ENCODE measurements around the gene GADL1.

GADL1 gene

GRCh38 chr3:30811151-30811795 lies 83.2 kb downstream of the GADL1 start:
- no peak for DNase-seq (ENCODE audit: low read depth in 2 of 2)

- no peak for DNase-seq (ENCODE audit: low read depth in 2 of 2)
Measured at GRCh38 chr3:30810625-30811024, 83.8 kb downstream of the GADL1 start.

DNA sequence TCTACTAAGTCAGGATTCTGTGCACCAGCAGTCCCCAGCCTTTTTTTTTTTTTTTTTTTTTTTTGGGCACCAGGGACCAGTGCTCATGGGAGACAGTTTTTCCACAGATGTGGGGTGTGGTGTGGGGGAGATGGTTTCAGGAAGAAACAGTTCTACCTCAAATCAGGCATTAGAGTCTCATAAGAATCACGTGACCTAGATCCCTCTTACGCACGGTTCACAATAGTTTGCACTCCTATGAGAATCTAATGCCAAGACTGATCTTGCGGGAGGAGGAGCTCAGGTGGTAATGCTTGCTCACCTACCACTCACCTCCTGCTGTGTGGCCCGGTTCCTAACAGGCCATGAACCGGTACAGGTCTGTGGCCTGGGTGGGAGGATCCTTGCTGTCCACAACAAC lies 88.8 kb downstream of the GADL1 start:
- DNase-seq (ENCODE audit: low read depth in 2 of 2) = no peak

DNA sequence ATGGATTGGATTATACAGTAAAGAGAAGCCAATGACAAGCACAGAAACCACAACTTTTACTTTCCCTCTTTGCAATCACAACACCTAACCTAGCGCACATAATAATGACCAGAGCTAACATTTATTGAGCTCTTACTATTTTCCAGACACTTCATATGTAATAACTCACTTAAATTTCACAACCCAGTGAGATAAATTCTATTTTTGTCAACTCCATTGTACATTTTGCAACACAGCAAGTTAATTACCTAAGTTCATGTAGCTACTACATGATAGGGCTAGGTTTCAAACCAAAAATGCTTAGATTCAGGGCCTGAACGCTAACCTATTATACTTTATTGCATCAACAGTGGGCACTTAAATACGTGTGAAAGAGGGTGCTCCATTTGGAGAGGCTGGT lies 89.5 kb downstream of the GADL1 start:
- no peak for DNase-seq (ENCODE audit: low read depth in 2 of 2)

DNA sequence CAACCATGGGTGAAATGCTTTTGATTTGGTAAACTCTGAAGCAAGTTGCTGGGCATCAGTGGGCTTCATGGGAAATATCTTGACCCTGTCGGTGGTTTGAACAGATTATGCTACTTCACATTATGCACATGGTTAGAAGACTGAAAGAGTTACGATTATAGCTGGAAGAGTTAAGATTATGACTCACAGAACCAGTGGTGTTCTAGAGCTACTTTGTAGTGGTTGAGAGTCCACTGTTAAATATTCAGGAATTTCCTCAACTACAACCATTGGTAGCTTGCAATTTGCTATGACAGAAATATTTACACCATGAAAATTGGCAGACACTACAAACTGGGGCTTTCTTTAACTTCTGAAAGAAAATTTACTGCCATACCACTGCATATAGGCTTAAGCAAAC lies 99.3 kb downstream of the GADL1 start:
- no peak for DNase-seq (ENCODE audit: low read depth in 2 of 2)

DNA sequence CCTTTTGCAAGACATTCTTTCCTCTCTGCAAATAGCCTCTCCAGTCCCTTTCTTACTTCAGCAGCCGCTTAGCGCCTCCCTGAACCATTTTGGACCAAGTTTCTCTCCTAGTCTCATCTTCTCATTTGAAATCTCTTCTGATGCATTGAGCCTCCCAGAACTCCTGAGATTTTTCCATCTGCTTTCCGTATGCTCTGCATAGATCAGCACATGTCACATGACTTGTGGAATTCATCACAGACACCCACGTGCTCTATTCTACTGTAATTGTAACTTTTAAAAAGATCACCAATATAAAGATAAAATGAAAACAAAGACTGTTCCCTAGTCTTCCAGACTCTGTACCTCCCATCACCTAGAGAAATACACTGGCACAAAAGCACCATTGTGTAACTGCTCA lies 100.7 kb downstream of the GADL1 start:
- DNase-seq (ENCODE audit: low read depth in 2 of 2) = no peak

GRCh38 chr3:30790150-30790549 lies 104.3 kb downstream of the GADL1 start:
- DNase-seq (ENCODE audit: low read depth in 2 of 2) = no peak

DNA sequence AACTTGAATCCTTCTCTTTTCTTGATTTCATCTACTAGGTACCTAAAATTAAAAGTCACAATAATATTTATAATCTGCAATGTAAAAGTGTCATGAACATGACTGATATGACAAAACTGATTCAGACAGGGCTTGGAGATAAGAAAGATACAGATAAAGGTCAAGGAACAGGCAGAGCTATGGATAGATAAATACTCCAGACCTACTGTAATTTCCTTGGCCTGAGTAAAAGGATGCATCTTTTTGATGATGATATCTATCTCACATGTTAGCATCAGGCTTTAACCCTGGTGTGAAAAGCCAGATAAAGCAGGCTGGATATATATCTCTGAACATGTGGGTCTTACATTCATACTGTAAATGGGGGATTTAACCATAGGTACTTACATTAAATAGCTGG lies 108.1 kb downstream of the GADL1 start:
- DNase-seq (ENCODE audit: low read depth in 2 of 2) = no peak

GRCh38 chr3:30779686-30780287 lies 114.7 kb downstream of the GADL1 start:
- no peak for DNase-seq (ENCODE audit: low read depth in 2 of 2)

DNA sequence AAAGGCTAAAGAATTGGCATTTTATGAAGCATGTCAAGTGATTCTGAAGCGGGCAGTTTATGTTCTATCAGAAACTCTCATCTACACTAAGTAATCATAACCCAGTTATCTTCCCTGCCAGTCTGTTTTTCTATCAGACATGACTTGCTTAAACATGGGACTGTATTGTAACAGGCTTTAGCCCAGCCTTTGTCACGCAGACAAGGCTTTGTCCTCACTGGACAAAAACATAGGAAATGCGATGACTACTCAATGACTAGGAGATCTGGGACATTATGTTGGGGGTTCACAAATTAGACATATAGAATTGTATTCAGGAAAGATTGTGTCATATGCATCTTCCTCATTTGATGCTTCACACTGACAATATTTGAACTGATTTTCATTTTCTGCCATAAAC lies 115.5 kb downstream of the GADL1 start:
- DNase-seq (ENCODE audit: low read depth in 2 of 2) = no peak

DNA sequence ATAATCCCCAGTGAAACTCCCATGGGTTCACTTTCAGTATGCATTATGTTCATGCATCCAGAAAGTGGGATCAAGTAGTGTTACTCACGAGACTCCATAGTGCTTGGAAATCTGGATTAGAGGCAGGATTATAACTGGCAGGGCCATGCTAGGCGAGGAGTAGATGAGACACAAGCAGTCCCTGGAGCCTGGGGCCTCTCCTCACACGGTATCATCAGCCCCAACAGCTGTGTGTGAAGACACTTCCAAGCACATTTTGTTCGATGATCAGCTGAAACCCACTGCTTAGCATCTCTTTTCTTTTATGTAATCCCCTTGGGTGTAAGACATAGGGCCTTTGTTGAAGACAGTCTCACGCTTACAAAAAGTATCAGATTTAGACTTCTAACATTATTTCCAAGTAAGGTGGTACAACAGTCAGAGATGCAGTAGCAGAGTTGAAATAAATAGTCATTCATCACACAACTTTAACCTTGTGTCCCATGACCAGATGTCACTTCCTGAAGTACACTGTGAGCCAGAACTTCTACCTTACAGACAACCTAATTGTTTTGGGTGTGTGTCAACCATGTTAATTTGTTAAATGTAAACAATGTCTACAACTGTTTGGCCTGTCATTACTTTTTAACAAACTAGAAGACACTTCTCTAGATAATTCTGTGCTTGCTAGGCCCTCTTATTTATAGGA lies 116.9 kb downstream of the GADL1 start:
- no peak for DNase-seq (ENCODE audit: low read depth in 2 of 2)

- no peak for DNase-seq (ENCODE audit: low read depth in 2 of 2)
Measured at GRCh38 chr3:30776186-30776815, 118.2 kb downstream of the GADL1 start.

DNA sequence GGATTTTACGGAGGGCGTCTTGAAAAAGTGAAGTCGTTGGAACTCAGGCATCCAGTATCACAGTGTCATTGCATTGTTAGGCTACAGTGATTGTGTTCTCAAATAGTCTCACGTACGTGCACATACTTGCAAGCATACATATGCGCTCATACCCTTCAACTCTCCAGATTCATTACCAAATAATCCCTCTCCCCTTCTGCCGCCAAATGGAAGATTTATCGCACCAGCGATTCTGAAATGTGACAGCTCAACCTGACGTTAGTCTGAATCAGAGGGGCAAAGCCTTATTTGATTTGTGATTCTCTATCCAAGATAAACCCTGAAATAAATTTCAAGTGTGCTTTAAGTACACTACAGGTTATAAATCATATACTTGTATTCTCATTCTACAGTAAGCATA lies 119.4 kb downstream of the GADL1 start:
- DNase-seq (ENCODE audit: low read depth in 2 of 2) = no peak

- DNase-seq (ENCODE audit: low read depth in 2 of 2) = no peak
Measured at GRCh38 chr3:30774062-30774461, 120.4 kb downstream of the GADL1 start.

DNA sequence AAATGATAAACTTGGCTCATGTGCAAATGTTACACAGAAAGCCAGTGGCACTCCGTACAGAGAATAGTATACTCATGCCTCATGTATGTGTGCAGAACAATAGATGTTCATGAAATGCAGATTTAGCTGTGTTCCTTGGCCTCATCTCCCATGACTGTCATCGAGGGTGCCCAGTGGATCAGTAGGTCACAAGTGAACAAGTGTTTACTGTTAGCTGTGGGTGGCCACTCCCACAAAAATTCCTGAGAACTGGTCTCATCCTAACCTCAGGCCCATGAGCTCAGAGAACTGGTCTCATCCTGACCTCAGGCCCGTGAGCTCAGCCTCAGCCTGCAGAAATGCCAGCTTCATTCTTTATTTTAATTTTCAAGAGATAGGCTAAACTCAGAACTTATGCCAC lies 124.1 kb downstream of the GADL1 start:
- DNase-seq (ENCODE audit: low read depth in 2 of 2) = no peak

- peak; percentile 60 to 68 for DNase-seq (ENCODE audit: low read depth in 2 of 2)
Measured at GRCh38 chr3:30768703-30769550, 125.5 kb downstream of the GADL1 start.

DNA sequence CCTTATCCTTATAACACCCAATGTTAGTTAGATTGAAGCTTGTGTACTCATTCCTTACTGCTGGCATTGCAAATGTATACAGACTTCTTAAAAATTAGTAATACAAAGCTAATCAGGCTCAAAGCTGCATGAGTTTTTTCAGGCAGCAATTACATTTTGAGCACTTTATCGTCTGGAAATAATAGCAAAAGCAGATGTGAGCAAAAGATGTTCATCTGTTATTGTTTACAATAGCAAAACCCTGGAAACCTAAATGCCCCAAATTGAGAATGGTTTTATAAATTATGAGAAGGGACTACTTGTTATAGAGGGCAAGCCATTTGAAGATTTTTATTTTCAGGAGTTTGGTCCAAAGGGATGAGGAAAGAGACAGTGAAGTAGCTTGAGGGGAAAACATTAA lies 126.4 kb downstream of the GADL1 start:
- DNase-seq (ENCODE audit: low read depth in 2 of 2) = no peak

DNA sequence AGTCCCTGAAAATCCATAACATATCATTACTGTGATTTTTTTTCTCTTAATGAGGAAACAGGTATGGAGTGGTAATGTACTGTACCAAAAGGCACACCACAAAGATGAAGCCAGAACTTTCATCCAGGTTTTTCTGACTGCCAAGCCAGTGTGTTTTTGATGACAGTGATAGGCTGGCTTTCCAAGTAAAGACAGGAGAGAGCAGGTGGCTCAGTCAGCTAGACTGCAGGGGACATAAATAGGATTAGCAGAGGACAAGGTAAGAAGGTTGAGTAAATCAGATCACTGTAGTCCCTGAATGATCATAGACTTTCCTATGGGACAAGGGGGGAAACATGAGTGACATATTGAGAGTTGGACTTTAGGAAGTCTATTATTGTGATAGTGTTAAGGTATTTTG lies 127.9 kb downstream of the GADL1 start:
- DNase-seq (ENCODE audit: low read depth in 2 of 2) = no peak

DNA sequence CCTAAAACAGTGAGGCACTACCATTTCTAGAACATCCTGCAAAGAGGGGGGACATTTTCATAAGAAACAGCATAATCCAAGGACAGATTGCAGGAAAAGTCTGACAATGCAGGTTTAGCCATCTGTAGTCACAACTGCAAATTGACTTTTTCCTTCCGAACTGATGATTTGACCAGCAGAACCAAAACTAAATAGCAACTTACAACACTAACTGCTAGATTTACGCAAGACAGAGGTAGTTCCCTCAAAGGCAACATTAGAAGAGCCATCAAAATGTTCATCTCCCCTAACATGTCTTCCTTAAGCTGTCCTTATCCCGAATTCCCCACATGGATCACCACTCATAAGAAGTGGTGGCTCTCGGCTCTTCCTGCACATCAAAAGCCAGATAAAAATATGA lies 129.6 kb downstream of the GADL1 start:
- no peak for DNase-seq (ENCODE audit: low read depth in 2 of 2)

- no peak for DNase-seq (ENCODE audit: low read depth in 2 of 2)
Measured at GRCh38 chr3:30764281-30764680, 130.2 kb downstream of the GADL1 start.

DNA sequence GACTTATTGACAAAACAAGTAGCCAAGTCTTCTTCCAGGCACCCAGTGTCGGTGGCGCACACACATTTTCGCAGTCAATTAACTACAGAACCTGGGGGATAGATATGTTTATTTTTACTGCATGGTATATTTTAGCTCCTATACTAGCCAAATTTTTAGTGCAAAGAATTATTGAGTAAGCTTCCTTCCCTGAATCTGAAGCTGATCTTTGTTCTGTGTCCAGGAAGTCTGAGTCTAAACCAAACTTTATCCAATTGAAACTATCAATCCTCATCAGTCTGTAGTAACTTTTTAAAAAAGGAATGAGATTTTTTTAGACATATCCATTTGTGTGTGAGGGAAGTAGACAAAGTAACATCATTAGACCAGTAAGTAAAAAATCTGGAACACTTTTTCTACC lies 133.1 kb downstream of the GADL1 start:
- no peak for DNase-seq (ENCODE audit: low read depth in 2 of 2)

- no peak for DNase-seq (ENCODE audit: low read depth in 2 of 2)
Measured at GRCh38 chr3:30760737-30761136, 133.7 kb downstream of the GADL1 start.
